ENCODE data around the gene GNPTG.

DNA sequence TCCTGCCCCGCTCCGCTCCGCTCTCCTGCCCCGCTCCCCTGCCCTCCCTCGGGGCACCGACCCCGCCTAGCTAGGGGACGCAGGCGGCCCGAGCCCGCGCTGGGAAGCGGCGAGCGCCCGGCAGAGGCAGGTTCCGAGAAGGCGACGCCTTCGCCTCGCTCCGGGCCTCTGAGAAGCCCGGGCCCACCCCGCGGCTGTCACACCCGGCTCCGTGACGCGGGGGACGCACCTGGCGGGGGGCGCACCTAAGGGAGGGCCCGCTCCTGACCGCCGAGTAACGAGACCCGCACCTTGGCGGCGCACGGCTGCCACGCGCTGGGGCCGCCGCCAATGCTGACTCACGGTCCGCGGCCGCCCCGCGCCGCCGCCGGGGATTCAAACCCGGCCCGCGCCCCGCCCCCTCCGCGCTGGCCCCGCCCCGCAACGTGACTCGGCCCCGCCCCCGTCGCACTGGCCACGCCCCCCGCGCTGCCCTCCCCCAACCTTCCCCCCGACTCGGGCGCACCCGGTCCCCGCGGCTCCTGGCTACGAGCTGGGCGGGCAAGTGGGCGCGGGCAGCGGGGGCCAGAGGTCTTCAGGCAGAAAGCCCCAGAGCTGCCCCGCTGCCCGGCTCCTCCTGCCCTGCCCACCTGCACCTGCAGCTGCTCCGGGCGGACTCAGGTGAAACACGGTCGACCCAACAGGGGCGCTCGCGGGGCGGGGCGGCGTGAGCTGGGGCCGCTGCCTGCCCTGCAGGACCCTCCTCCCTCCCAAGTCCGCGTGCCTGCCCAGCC, 27.8 kb downstream of the GNPTG start:
- TF ChIP-seq, protein P1, sequence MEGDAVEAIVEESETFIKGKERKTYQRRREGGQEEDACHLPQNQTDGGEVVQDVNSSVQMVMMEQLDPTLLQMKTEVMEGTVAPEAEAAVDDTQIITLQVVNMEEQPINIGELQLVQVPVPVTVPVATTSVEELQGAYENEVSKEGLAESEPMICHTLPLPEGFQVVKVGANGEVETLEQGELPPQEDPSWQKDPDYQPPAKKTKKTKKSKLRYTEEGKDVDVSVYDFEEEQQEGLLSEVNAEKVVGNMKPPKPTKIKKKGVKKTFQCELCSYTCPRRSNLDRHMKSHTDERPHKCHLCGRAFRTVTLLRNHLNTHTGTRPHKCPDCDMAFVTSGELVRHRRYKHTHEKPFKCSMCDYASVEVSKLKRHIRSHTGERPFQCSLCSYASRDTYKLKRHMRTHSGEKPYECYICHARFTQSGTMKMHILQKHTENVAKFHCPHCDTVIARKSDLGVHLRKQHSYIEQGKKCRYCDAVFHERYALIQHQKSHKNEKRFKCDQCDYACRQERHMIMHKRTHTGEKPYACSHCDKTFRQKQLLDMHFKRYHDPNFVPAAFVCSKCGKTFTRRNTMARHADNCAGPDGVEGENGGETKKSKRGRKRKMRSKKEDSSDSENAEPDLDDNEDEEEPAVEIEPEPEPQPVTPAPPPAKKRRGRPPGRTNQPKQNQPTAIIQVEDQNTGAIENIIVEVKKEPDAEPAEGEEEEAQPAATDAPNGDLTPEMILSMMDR (IDR thresholded peaks at IDR 0.05; ENCODE audit: low read depth, low read length), result no peak
- TF ChIP-seq EZH2phosphoT487 (IDR thresholded peaks at IDR 0.05; ENCODE audit: low read depth), result no peak

All from OCI-LY3 (cell line).